ENCODE results near the gene RASSF9.

DNA sequence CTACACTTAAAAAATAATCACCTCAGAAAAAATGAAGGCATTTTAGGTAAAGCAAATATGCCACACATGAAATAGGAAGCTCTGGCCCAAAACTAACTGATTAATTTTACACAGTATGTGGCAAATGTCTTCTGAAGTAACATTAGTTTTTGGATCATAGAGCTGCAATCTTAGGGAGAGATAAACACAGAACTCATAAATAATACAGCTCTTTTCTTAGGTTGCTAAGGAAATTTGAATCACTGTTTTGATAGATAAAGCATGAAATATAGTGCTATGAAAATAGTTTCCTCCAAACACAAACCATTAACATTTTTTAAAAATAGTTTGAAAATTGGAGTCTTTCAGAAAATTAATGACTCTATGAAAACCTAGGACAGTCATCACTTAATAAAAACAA is 15.0 kb downstream of the RASSF9 start:
- TF ChIP-seq, protein P1, sequence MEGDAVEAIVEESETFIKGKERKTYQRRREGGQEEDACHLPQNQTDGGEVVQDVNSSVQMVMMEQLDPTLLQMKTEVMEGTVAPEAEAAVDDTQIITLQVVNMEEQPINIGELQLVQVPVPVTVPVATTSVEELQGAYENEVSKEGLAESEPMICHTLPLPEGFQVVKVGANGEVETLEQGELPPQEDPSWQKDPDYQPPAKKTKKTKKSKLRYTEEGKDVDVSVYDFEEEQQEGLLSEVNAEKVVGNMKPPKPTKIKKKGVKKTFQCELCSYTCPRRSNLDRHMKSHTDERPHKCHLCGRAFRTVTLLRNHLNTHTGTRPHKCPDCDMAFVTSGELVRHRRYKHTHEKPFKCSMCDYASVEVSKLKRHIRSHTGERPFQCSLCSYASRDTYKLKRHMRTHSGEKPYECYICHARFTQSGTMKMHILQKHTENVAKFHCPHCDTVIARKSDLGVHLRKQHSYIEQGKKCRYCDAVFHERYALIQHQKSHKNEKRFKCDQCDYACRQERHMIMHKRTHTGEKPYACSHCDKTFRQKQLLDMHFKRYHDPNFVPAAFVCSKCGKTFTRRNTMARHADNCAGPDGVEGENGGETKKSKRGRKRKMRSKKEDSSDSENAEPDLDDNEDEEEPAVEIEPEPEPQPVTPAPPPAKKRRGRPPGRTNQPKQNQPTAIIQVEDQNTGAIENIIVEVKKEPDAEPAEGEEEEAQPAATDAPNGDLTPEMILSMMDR (conservative IDR thresholded peaks at IDR 0.05; ENCODE audit: low read depth, low read length): no peak
- no peak for TF ChIP-seq EZH2 (IDR thresholded peaks at IDR 0.05; ENCODE audit: borderline replicate concordance, low read depth, low read length, poor library complexity, severe bottlenecking)

Measured in A673 (cell line).